WTC11 (cell line): ENCODE measurements around the gene NPTX1.

Experiments
- CREB1 ChIP-seq: sonication (generic); formaldehyde crosslinking; IDR thresholded peaks from 2 replicates; pipeline ENCODE4 v1.8.0; 2023; ENCODE audit warnings: mild to moderate bottlenecking, missing genetic modification reagents
- ETV6 ChIP-seq: sonication (generic); formaldehyde crosslinking; IDR thresholded peaks from 2 replicates; pipeline ENCODE4 v1.8.1; 2022; ENCODE audit warnings: mild to moderate bottlenecking, missing genetic modification reagents
- GABPB1 ChIP-seq: sonication (generic); formaldehyde crosslinking; IDR thresholded peaks from 2 replicates; pipeline ENCODE4 v1.8.1; 2023; ENCODE audit warnings: mild to moderate bottlenecking, missing genetic modification reagents
- JUN ChIP-seq: sonication (generic); formaldehyde crosslinking; IDR thresholded peaks from 2 replicates; pipeline ENCODE4 v1.8.0; 2023; ENCODE audit warnings: mild to moderate bottlenecking, missing genetic modification reagents
- NR1H2 ChIP-seq: sonication (generic); formaldehyde crosslinking; IDR thresholded peaks from 2 replicates; pipeline ENCODE4 v1.9.0; 2021; ENCODE audit warnings: mild to moderate bottlenecking, moderate library complexity, missing genetic modification reagents
- NR3C1 ChIP-seq: sonication (generic); formaldehyde crosslinking; conservative IDR thresholded peaks from 2 replicates; pipeline ENCODE4 v1.8.1; 2023; ENCODE audit warnings: low read depth, mild to moderate bottlenecking, missing genetic modification reagents
- PRRX2 ChIP-seq: fragments of 250-450 bp; sonication (Bioruptor Pico); IDR thresholded peaks from 2 replicates; pipeline ENCODE4 v1.8.0; 2021; ENCODE audit warnings: mild to moderate bottlenecking
- ZNF138 ChIP-seq: sonication (generic); formaldehyde crosslinking; conservative IDR thresholded peaks from 2 replicates; pipeline ENCODE4 v1.8.1; 2022; ENCODE audit warnings: mild to moderate bottlenecking, moderate library complexity, missing genetic modification reagents
- ZNF232 ChIP-seq: sonication (generic); formaldehyde crosslinking; IDR thresholded peaks from 2 replicates; pipeline ENCODE4 v1.8.0; 2022; ENCODE audit warnings: mild to moderate bottlenecking, missing genetic modification reagents
- TF ChIP-seq, protein P1 (sequence below): fragments of 200-600 bp; IDR thresholded peaks from 2 replicates; pipeline ENCODE4 v1.8.0; 2022; ENCODE audit warnings: antibody characterized with exemption
- TF ChIP-seq, protein P2 (sequence below): sonication (generic); formaldehyde crosslinking; conservative IDR thresholded peaks from 2 replicates; pipeline ENCODE4 v1.8.1; 2022; ENCODE audit warnings: mild to moderate bottlenecking, missing genetic modification reagents
- TF ChIP-seq, protein P3 (sequence below): sonication (generic); formaldehyde crosslinking; IDR thresholded peaks from 2 replicates; pipeline ENCODE4 v1.8.1; 2023; ENCODE audit warnings: mild to moderate bottlenecking, missing genetic modification reagents
- TF ChIP-seq, protein P4 (sequence below): sonication (generic); formaldehyde crosslinking; IDR thresholded peaks from 2 replicates; pipeline ENCODE4 v1.8.1; 2022; ENCODE audit warnings: low read depth, mild to moderate bottlenecking, moderate library complexity, missing genetic modification reagents, borderline replicate concordance
- TF ChIP-seq, protein P5 (sequence below): sonication (generic); formaldehyde crosslinking; IDR thresholded peaks from 2 replicates; pipeline ENCODE4 v1.8.1; 2022; ENCODE audit warnings: missing genetic modification reagents, borderline replicate concordance

DNA sequence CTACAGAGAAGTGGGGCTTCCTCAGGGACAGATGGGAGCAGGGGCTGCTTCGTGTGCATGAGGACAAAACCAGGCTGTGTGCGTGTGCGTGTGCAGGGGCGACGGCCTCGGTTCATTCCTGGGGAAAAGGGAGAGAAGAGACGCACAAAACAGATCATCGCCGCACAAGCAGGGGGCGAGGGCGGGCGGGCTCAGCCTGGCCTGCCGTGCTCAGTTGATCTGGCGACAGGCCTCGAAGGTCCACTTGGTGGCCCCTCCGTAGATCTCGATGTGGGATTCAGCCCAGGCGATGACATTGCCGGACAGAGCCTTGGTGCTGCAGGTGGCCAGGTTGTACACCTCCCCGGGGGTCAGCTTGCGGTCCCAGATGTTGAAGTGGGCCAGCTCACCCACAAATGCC is 5.8 kb downstream of the NPTX1 start:
- TF ChIP-seq ZNF138 (CRISPR knock-in tag) (no peak), NR1H2 (CRISPR knock-in tag) (no peak), ETV6 (no peak), PRRX2 (CRISPR knock-in tag) (no peak), GABPB1 (CRISPR knock-in tag) (no peak), CREB1 (CRISPR knock-in tag) (no peak), NR3C1 (CRISPR knock-in tag) (no peak), JUN (no peak), ZNF232 (no peak)
- TF ChIP-seq, protein P1, sequence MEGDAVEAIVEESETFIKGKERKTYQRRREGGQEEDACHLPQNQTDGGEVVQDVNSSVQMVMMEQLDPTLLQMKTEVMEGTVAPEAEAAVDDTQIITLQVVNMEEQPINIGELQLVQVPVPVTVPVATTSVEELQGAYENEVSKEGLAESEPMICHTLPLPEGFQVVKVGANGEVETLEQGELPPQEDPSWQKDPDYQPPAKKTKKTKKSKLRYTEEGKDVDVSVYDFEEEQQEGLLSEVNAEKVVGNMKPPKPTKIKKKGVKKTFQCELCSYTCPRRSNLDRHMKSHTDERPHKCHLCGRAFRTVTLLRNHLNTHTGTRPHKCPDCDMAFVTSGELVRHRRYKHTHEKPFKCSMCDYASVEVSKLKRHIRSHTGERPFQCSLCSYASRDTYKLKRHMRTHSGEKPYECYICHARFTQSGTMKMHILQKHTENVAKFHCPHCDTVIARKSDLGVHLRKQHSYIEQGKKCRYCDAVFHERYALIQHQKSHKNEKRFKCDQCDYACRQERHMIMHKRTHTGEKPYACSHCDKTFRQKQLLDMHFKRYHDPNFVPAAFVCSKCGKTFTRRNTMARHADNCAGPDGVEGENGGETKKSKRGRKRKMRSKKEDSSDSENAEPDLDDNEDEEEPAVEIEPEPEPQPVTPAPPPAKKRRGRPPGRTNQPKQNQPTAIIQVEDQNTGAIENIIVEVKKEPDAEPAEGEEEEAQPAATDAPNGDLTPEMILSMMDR = no peak
- TF ChIP-seq, protein P2, sequence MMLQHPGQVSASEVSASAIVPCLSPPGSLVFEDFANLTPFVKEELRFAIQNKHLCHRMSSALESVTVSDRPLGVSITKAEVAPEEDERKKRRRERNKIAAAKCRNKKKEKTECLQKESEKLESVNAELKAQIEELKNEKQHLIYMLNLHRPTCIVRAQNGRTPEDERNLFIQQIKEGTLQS (CRISPR knock-in tag) = no peak
- TF ChIP-seq, protein P3, sequence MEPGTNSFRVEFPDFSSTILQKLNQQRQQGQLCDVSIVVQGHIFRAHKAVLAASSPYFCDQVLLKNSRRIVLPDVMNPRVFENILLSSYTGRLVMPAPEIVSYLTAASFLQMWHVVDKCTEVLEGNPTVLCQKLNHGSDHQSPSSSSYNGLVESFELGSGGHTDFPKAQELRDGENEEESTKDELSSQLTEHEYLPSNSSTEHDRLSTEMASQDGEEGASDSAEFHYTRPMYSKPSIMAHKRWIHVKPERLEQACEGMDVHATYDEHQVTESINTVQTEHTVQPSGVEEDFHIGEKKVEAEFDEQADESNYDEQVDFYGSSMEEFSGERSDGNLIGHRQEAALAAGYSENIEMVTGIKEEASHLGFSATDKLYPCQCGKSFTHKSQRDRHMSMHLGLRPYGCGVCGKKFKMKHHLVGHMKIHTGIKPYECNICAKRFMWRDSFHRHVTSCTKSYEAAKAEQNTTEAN (CRISPR knock-in tag) = no peak
- TF ChIP-seq, protein P4, sequence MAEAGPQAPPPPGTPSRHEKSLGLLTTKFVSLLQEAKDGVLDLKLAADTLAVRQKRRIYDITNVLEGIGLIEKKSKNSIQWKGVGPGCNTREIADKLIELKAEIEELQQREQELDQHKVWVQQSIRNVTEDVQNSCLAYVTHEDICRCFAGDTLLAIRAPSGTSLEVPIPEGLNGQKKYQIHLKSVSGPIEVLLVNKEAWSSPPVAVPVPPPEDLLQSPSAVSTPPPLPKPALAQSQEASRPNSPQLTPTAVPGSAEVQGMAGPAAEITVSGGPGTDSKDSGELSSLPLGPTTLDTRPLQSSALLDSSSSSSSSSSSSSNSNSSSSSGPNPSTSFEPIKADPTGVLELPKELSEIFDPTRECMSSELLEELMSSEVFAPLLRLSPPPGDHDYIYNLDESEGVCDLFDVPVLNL = no peak
- TF ChIP-seq, protein P5, sequence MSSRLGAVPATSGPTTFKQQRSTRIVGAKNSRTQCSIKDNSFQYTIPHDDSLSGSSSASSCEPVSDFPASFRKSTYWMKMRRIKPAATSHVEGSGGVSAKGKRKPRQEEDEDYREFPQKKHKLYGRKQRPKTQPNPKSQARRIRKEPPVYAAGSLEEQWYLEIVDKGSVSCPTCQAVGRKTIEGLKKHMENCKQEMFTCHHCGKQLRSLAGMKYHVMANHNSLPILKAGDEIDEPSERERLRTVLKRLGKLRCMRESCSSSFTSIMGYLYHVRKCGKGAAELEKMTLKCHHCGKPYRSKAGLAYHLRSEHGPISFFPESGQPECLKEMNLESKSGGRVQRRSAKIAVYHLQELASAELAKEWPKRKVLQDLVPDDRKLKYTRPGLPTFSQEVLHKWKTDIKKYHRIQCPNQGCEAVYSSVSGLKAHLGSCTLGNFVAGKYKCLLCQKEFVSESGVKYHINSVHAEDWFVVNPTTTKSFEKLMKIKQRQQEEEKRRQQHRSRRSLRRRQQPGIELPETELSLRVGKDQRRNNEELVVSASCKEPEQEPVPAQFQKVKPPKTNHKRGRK = no peak
